ENCODE data around the gene DDX24. TPM values are rescaled to one million over a fixed set of nuclear protein-coding genes. Genes with fewer than 3 reads are reported as not detected.

Gene DDX24
- total and polyA plus RNA-seq, 9 of the 15 experiments (the other 6 are each of a cell fraction or from before 2014, with no cell fraction given) = 82.4 to 175 (median 122) TPM

DNA sequence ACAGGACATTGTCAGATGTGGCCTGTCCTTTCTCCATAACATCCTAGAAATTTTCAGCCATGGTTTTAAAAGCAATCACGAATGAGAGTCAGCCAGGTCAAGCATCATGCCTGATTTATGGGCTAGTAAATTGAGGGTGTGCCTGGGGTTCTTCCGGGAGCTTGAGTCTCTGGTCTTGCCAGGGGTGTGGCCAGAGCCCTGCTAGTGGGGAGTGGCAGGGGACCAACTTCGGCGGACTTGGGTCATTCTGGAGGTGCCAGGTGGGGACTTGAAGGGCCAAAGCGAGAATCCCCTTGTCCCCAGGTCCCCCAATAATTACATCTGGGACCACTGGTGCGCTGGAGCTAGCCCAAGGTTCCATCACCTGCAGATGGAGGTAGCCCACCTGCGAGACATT is 49.1 kb downstream of the DDX24 start:
- no peak overlapping the region for H3K27ac ChIP-seq (ENCODE audit: extremely low read depth, low read depth, low read length)
- peaks cover 0 to 13% of the 10 kb centered on the region in 2 experiments; a peak in 1 of 5 replicates for H3K27me3 ChIP-seq (ENCODE audit: control insufficient read depth in 2 of 2, insufficient read depth in 2 of 2, low read length in 2 of 2)
- H3K4me1 ChIP-seq (replicated peaks in 1 of 2; ENCODE audit: control insufficient read depth in 2 of 2, insufficient read depth in 2 of 2, low read length in 2 of 2) = peaks cover 0 to 3% of the 10 kb centered on the region in 2 experiments; a peak in 1 of 5 replicates
- CTCF ChIA-PET (ENCODE audit: low intra/inter-chr PET ratio) = no interaction called here
- DNase-seq (ENCODE audit: extremely low read depth in 1 of 4, low spot score in 3 of 4) (no peak), ATAC-seq (no peak), FAIRE-seq (no peak)
- H3K9me1 ChIP-seq (ENCODE audit: control insufficient read depth, insufficient read depth, low read length) = no peaks in the 10 kb centered on the region
- H3K9me3 ChIP-seq (replicated peaks; ENCODE audit: control insufficient read depth, insufficient read depth, low read depth, low read length) = no peaks in the 10 kb centered on the region
- 4% methylated on average over 6 of the region's 7 CpGs for WGBS (ENCODE audit: insufficient coverage, low coverage, missing lambda C conversion rate)
- H3K36me3 ChIP-seq (ENCODE audit: control insufficient read depth, insufficient read depth, low read length) = no peaks in the 10 kb centered on the region
- no TSS peak for BruUV-seq (replicated peaks)
- TF ChIP-seq FIP1L1 (IDR thresholded peaks at IDR 0.05; ENCODE audit: low read depth, low read length, poor library complexity, severe bottlenecking) (no peak), CREBBP (IDR thresholded peaks at IDR 0.05; ENCODE audit: low read depth, low read length) (no peak), HOXB6 (CRISPR knock-in tag; IDR thresholded peaks at IDR 0.05; ENCODE audit: borderline replicate concordance) (no peak), KHSRP (IDR thresholded peaks at IDR 0.05) (no peak), HMGN3 (IDR thresholded peaks at IDR 0.05; ENCODE audit: borderline replicate concordance, extremely low read depth, insufficient read length, low read depth, low read length) (no peak), PHB2 (IDR thresholded peaks at IDR 0.05; ENCODE audit: low read depth) (no peak), DACH1 (IDR thresholded peaks at IDR 0.05; ENCODE audit: partially characterized antibody) (no peak), ZKSCAN1 (IDR thresholded peaks at IDR 0.05; ENCODE audit: low read depth, low read length) (no peak), STAT5A (IDR thresholded peaks at IDR 0.05; ENCODE audit: borderline replicate concordance, low read length) (no peak), ZNF184 (CRISPR knock-in tag; IDR thresholded peaks at IDR 0.05) (no peak), NCOR1 (IDR thresholded peaks at IDR 0.05) (no peak), PCBP1 (IDR thresholded peaks at IDR 0.05; ENCODE audit: low read depth, low read length, poor library complexity, severe bottlenecking) (no peak), STAT5B (CRISPR knock-in tag; IDR thresholded peaks at IDR 0.05) (no peak), ZNF347 (CRISPR knock-in tag; IDR thresholded peaks at IDR 0.05; ENCODE audit: low read depth) (no peak), MYBL2 (IDR thresholded peaks at IDR 0.05; ENCODE audit: low read depth) (no peak), MYBL2 (CRISPR knock-in tag; IDR thresholded peaks at IDR 0.05; ENCODE audit: borderline replicate concordance) (no peak), SMAD3 (CRISPR knock-in tag; conservative IDR thresholded peaks at IDR 0.05) (no peak), YY1 (IDR thresholded peaks at IDR 0.05; ENCODE audit: borderline replicate concordance in 1 of 3, control insufficient read depth in 1 of 3, extremely low read depth in 1 of 3, insufficient read depth in 3 of 3, insufficient read length in 1 of 3, insufficient replicate concordance in 2 of 3, low read depth in 1 of 3, low read length in 2 of 3) (no peak)
- TF ChIP-seq, protein P1, sequence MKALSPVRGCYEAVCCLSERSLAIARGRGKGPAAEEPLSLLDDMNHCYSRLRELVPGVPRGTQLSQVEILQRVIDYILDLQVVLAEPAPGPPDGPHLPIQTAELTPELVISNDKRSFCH (CRISPR knock-in tag; IDR thresholded peaks at IDR 0.05) = no peak
- TF ChIP-seq, protein P1 (tag; IDR thresholded peaks at IDR 0.05) = no peak
- TF ChIP-seq, protein P2, sequence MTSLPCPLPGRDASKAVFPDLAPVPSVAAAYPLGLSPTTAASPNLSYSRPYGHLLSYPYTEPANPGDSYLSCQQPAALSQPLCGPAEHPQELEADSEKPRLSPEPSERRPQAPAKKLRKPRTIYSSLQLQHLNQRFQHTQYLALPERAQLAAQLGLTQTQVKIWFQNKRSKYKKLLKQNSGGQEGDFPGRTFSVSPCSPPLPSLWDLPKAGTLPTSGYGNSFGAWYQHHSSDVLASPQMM (CRISPR knock-in tag; IDR thresholded peaks at IDR 0.05) = no peak
- TF ChIP-seq, protein P3, sequence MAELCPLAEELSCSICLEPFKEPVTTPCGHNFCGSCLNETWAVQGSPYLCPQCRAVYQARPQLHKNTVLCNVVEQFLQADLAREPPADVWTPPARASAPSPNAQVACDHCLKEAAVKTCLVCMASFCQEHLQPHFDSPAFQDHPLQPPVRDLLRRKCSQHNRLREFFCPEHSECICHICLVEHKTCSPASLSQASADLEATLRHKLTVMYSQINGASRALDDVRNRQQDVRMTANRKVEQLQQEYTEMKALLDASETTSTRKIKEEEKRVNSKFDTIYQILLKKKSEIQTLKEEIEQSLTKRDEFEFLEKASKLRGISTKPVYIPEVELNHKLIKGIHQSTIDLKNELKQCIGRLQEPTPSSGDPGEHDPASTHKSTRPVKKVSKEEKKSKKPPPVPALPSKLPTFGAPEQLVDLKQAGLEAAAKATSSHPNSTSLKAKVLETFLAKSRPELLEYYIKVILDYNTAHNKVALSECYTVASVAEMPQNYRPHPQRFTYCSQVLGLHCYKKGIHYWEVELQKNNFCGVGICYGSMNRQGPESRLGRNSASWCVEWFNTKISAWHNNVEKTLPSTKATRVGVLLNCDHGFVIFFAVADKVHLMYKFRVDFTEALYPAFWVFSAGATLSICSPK (IDR thresholded peaks at IDR 0.05; ENCODE audit: borderline replicate concordance) = no peak
- no peak overlapping the region for H2AFZ ChIP-seq (ENCODE audit: low read depth, low read length)
- H4K20me1 ChIP-seq (replicated peaks; ENCODE audit: control insufficient read depth, insufficient read depth, low read length) = peaks cover 6% of the 10 kb centered on the region; the same call in 1 of the 2 replicates
- H3K4me2 ChIP-seq (ENCODE audit: insufficient read depth, low read length) = no peak overlapping the region
- in situ Hi-C loops (cut with MboI) (no loop called here), intact Hi-C loops (cut with micrococcal nuclease) (no loop called here)
- H3K79me2 ChIP-seq (ENCODE audit: control insufficient read depth, insufficient read depth, low read length) = no peaks in the 10 kb centered on the region
- POLR2A ChIA-PET = no interaction called here
- no peak overlapping the region for H3K9ac ChIP-seq (ENCODE audit: insufficient read depth in 1 of 2, low read depth in 2 of 2, low read length in 2 of 2)
- H3K4me3 ChIP-seq = no peak overlapping the region
